ENCODE data around the gene CHRD.

The CHRD gene

GRCh38 chr3:184358921-184359350 is 20.9 kb upstream of the CHRD start:
- TF ChIP-seq CTCF (conservative IDR thresholded peaks at IDR 0.05; ENCODE audit: low read length), result no peak
- DNase-seq (ENCODE audit: low read depth), result no peak
- H3K4me3 ChIP-seq (ENCODE audit: low read length), result no peak overlapping the region

GRCh38 chr3:184359610-184360009 is 20.2 kb upstream of the CHRD start:
- H3K4me3 ChIP-seq (ENCODE audit: low read length), result no peak overlapping the region
- no peak for TF ChIP-seq CTCF (conservative IDR thresholded peaks at IDR 0.05; ENCODE audit: low read length)
- DNase-seq (ENCODE audit: low read depth), result no peak

GRCh38 chr3:184360070-184360928 is 19.6 kb upstream of the CHRD start:
- no peak for DNase-seq (ENCODE audit: low read depth)
- H3K4me3 ChIP-seq (ENCODE audit: low read length), result peak overlapping the region; percentile 78
- TF ChIP-seq CTCF (conservative IDR thresholded peaks at IDR 0.05; ENCODE audit: low read length), result no peak

GRCh38 chr3:184360929-184361531 is 18.8 kb upstream of the CHRD start:
- TF ChIP-seq CTCF (conservative IDR thresholded peaks at IDR 0.05; ENCODE audit: low read length), result no peak
- H3K4me3 ChIP-seq (ENCODE audit: low read length), result peak overlapping the region; percentile 78
- no peak for DNase-seq (ENCODE audit: low read depth)

GRCh38 chr3:184361532-184361931 is 18.3 kb upstream of the CHRD start, which contains the start of the genes CLCN2 and POLR2H:
TSS of gene CLCN2 (minus strand) at chr3:184361605. CDS start at chr3:184361479, 126 bp downstream.
TSS of gene POLR2H (plus strand) at chr3:184361710. CDS start at chr3:184363493, 1,783 bp downstream.
- peak; percentile 27 for DNase-seq (ENCODE audit: low read depth)
- no peak for TF ChIP-seq CTCF (conservative IDR thresholded peaks at IDR 0.05; ENCODE audit: low read length)
- H3K4me3 ChIP-seq (ENCODE audit: low read length), result peak within 1 kb of the TSS; percentile 85

- peak; percentile 47 for DNase-seq (ENCODE audit: low read depth)
- TF ChIP-seq CTCF (conservative IDR thresholded peaks at IDR 0.05; ENCODE audit: low read length), result no peak
- peak overlapping the region; percentile 85 for H3K4me3 ChIP-seq (ENCODE audit: low read length)
Observed at GRCh38 chr3:184361932-184362667, 17.8 kb upstream of the CHRD start.
